Common myeloid progenitor, CD34-positive (primary cell): ENCODE data around the gene DISP3.

Source experiments
- CTCF ChIA-PET: fragments of 350-600 bp; sonication (Branson Sonifier 250); formaldehyde crosslinking; loops from one replicate; lab custom pipeline; 2021; ENCODE audit warnings: antibody characterized with exemption; lab: Charles Lee
- POLR2A ChIA-PET: fragments of 350-600 bp; sonication (Branson Sonifier 250); formaldehyde crosslinking; loops from one replicate; lab custom pipeline; 2021; ENCODE audit warnings: antibody characterized with exemption; lab: Charles Lee
- DNase-seq, 3 donors: peaks; one replicate each; pipeline versions ENCODE4 v3.0.0 to v3.0.0-alpha.2; 2013
- H3K27ac ChIP-seq, 2 experiments: 1 replicate in 1 of 2; 2 replicates in 1 of 2; pipeline ENCODE4 v1.7.0; 2013; ENCODE audit warnings: inconsistent platforms in 2 of 2, low read length in 2 of 2, mild to moderate bottlenecking in 2 of 2, low read depth in 1 of 2, moderate library complexity in 1 of 2; ENCODE audit not compliant: severe bottlenecking in 2 of 2, insufficient read depth in 1 of 2, poor library complexity in 1 of 2
- H3K27me3 ChIP-seq, 5 experiments: replicated peaks in 2 of 5; 1 replicate in 3 of 5; 2 replicates in 2 of 5; pipeline versions ENCODE4 v1.6.1 to v1.7.0; 2013; ENCODE audit warnings: low read length in 4 of 5, mild to moderate bottlenecking in 2 of 5, moderate library complexity in 2 of 5, inconsistent platforms in 1 of 5; ENCODE audit not compliant: insufficient read depth in 5 of 5, control insufficient read depth in 4 of 5
- H3K36me3 ChIP-seq, 4 experiments: 1 replicate in 2 of 4; 2 replicates in 2 of 4; pipeline versions ENCODE4 v1.6.1 to v1.7.0; 2013; ENCODE audit warnings: low read length in 3 of 4, control low read depth in 1 of 4, mild to moderate bottlenecking in 1 of 4; ENCODE audit not compliant: control insufficient read depth in 4 of 4, insufficient read depth in 4 of 4
- H3K4me1 ChIP-seq, 4 experiments: 1 replicate in 3 of 4; 2 replicates in 1 of 4; pipeline versions ENCODE4 v1.6.1 to v1.7.1; 2013; ENCODE audit warnings: low read length in 3 of 4, mild to moderate bottlenecking in 3 of 4, control low read depth in 1 of 4, inconsistent platforms in 1 of 4, moderate library complexity in 1 of 4; ENCODE audit not compliant: control insufficient read depth in 4 of 4, insufficient read depth in 4 of 4; ENCODE audit errors: control extremely low read depth in 1 of 4
- H3K4me3 ChIP-seq, 7 experiments: 1 replicate in 4 of 7; 2 replicates in 3 of 7; pipeline versions ENCODE4 v1.5.1 to v1.7.0; 2013; ENCODE audit warnings: mild to moderate bottlenecking in 7 of 7, low read length in 6 of 7, moderate library complexity in 6 of 7, inconsistent platforms in 2 of 7, low read depth in 2 of 7, control low read depth in 1 of 7; ENCODE audit not compliant: insufficient read depth in 4 of 7, control insufficient read depth in 1 of 7; ENCODE audit errors: extremely low read depth in 1 of 7
- H3K9me3 ChIP-seq, 5 experiments: 1 replicate in 4 of 5; 2 replicates in 1 of 5; pipeline versions ENCODE4 v1.6.1 to v1.7.1; 2013; ENCODE audit warnings: low read length in 4 of 5, mild to moderate bottlenecking in 2 of 5, inconsistent platforms in 1 of 5, low read depth in 1 of 5, moderate library complexity in 1 of 5; ENCODE audit not compliant: control insufficient read depth in 4 of 5, insufficient read depth in 2 of 5; ENCODE audit errors: control extremely low read depth in 1 of 5
- WGBS: methylation state at CpG from one replicate; pipeline ENCODE4 v1.1.5; 2013; ENCODE audit not compliant: insufficient coverage; 5-methylcytosine and 5-hydroxymethylcytosine counted together

DISP3 gene

DNA sequence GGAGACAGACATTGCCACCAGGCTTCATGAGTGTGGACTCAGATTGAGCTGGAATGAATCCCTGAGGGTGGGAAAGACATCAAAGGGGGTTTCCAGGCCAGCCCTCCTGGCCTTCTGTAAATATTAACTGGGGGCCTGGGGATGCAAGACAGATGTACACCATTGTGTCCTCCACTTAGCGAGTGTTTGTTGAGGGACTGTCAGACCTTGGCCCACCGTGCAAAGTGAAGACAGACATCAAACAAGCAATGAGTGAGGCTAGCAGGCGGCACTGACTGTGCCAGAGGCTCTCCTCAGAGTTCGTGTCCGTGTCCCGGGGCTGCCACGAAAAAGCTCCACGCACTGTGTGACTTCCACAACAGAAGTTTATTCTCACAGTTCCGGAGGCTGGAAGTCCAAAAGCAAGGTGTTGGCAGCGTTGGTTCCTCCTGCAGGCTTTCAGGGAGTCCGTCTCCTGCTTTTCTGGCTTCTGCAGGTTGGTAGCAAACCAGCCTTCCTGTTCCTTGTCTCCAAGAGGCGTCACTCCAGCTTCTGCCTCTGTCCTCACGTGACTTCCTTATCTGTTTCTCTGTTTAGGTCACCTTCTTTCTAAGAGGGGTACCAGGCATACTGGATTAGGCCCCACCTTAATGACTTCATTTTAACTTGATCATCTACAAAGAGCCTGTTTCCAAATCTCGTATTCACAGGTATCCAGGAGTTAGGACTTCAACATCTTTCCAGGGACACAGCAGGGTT is 59.1 kb downstream of the DISP3 start:
- Histone ChIP-seq H3K4me3 (no peak overlapping the region), H3K27me3 (peaks cover 0 to 20% (median 3%) of the 10 kb centered on the region in 5 experiments), H3K27ac (no peak overlapping the region), H3K4me1 (no peaks in the 10 kb centered on the region), H3K36me3 (no peaks in the 10 kb centered on the region), H3K9me3 (no peaks in the 10 kb centered on the region)
- WGBS, result 92% methylated on average over 14 of the region's 14 CpGs
- POLR2A ChIA-PET, result no interaction called here
- CTCF ChIA-PET, result no interaction called here
- no peak for DNase-seq

DNA sequence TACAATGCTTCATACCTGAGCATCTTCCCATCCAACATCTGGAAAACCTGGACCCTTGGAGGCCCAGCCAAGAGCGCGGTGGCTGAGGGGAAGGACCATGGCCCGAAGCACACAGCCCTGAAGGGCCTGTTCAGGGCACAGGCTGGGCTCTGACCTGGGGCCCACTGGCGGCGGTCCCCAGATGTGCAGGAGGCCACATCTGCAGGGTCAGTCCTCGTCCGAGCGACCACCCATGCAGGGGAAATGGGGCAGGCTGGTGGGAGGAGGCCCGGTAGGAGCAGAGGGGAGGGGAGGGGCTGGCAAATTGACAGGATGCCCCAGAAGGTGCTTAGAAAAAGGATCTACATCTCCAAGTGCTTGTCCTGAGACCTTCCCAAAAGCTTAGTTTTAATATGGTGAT is 59.9 kb downstream of the DISP3 start:
- ChIA-PET CTCF (no interaction called here), POLR2A (no interaction called here)
- no peaks in the 10 kb centered on the region for H3K9me3 ChIP-seq
- DNase-seq, result no peak
- no peak overlapping the region for H3K4me3 ChIP-seq
- WGBS, result 79% methylated on average over 9 of the region's 9 CpGs
- no peak overlapping the region for H3K27ac ChIP-seq
- peaks cover 0 to 20% (median 3%) of the 10 kb centered on the region in 5 experiments for H3K27me3 ChIP-seq
- H3K36me3 ChIP-seq, result no peaks in the 10 kb centered on the region
- H3K4me1 ChIP-seq, result no peaks in the 10 kb centered on the region

DNA sequence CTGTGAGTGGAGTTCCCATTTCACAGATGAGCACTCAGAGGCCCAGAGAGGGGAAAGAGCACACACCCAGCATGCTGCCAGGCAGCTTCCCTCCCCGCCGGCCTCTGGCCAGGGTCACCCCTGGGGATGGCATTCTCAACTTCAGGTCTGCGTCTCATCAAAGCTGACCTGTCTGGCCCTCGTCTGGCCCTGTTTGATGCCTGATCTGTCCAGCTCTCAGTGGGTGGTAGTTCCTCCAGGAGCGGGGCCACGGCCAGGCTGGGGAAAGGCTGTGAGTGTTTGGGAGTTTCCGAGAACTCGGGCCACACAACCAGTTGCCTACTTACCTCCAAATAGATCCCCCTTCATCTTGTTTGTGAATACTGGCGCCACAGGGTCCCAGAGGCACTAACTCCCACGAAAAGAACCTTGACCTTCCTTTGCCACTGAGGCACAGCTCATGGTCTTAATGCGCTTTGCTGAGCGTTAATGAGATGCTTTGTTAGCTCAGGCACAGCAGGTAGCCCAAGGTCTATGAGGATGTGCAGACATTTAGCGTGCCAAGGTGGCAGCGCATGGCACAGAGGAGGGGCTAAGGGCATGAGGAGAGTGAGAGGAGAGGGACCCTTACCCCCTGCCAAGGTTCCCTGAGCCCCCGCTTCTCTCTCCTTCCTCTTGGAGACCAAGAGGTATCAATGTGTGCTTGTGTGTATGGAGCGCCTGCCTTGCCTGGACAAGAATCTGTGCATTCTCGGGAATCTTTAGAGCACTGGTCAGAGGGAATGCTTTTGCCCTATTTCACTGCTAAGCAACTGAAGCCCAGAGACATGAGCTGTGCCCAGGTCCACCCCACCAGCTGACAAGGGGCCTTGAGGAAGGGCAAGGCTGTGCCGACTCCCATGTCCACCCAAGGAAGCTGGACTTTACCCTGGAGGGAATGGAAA is 61.2 kb downstream of the DISP3 start:
- CTCF ChIA-PET, result no interaction called here
- 76% methylated on average over 12 of the region's 18 CpGs for WGBS

DNA sequence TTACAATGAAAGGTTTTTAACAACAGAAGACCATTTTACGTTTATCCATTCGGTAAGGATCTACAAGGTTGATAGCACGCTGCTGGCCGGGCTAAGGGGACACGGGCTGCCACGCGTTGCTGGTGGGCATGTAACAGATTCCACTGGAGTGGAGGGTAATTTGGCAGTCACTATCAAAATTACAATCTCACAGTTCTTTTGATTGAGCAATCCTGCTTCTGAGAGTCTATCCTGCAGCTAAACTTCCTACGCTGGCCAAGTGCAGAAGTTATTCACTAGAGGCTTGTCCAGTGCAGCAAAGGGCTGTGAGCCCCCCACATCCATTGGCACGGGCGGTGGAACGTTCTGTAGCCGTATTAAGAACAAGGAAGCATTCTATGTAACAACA is 61.8 kb downstream of the DISP3 start:
- H3K4me3 ChIP-seq, result no peak overlapping the region
- H3K27ac ChIP-seq, result no peak overlapping the region
- WGBS, result 97% methylated on average over 8 of the region's 12 CpGs
- DNase-seq, result no peak
- H3K4me1 ChIP-seq, result no peaks in the 10 kb centered on the region
- CTCF ChIA-PET, result no interaction called here
- no peaks in the 10 kb centered on the region for H3K9me3 ChIP-seq
- no peaks in the 10 kb centered on the region for H3K36me3 ChIP-seq
- POLR2A ChIA-PET, result no interaction called here
- peaks cover 0 to 23% (median 5%) of the 10 kb centered on the region in 5 experiments for H3K27me3 ChIP-seq

More for the DNA sequence above, 61.2 kb downstream of the DISP3 start:
- H3K27ac ChIP-seq, result no peak overlapping the region
- no peak for DNase-seq
- no peaks in the 10 kb centered on the region for H3K9me3 ChIP-seq
- POLR2A ChIA-PET, result no interaction called here
- no peaks in the 10 kb centered on the region for H3K36me3 ChIP-seq
- no peak overlapping the region for H3K4me3 ChIP-seq
- peaks cover 0 to 22% (median 3%) of the 10 kb centered on the region in 5 experiments for H3K27me3 ChIP-seq
- H3K4me1 ChIP-seq, result no peaks in the 10 kb centered on the region

DNA sequence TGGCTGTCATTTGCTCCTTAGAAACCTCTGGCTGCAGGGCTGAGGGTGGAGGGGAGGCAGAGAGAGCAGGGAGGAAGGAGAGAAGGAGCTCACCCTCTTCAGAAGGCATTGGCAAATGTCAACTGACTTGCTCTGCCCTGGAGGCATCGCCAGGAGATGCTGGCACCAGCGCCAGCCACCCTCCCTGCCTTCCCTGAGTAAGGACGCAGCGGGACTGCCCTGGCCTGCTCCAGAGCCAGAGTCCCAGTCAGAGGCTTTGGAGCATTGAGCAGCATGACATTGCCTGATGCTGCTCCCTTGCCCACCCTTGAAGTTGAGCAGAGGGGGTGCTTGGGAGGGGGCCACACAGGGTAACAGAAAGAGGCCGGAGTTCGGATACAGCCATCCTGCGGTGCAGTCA is 62.3 kb downstream of the DISP3 start:
- H3K9me3 ChIP-seq, result no peaks in the 10 kb centered on the region
- no peaks in the 10 kb centered on the region for H3K4me1 ChIP-seq
- ChIA-PET CTCF (no interaction called here), POLR2A (no interaction called here)
- H3K27ac ChIP-seq, result no peak overlapping the region
- no peak overlapping the region for H3K4me3 ChIP-seq
- no peak for DNase-seq
- no peaks in the 10 kb centered on the region for H3K36me3 ChIP-seq
- 96% methylated on average over 7 of the region's 7 CpGs for WGBS
- peaks cover 0 to 23% (median 5%) of the 10 kb centered on the region in 5 experiments for H3K27me3 ChIP-seq

DNA sequence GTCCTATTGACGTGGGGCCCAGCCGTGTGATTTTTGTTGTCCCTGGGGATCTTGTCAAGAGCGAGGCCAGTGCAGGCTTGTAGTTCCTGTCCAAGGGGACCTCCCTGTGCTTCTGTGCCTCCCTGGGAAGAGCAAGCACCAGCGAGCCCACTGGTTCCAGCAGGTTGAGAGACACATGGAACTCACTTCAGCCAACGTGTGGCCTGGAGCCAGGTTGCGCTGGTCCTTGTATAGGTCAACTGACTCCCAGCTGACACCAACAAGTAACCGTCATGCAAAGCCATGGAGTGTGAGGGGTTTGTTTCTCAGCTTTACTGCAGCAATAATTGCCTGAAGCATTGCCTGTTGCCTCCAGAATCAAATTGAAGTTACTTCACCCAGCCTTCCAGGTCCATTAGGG is 63.0 kb downstream of the DISP3 start:
- ChIA-PET POLR2A (no interaction called here), CTCF (no interaction called here)
- no peaks in the 10 kb centered on the region for H3K9me3 ChIP-seq
- peaks cover 0 to 24% (median 5%) of the 10 kb centered on the region in 5 experiments for H3K27me3 ChIP-seq
- DNase-seq, result no peak
- no peak overlapping the region for H3K4me3 ChIP-seq
- WGBS, result 85% methylated on average over 7 of the region's 7 CpGs
- H3K4me1 ChIP-seq, result no peaks in the 10 kb centered on the region
- no peaks in the 10 kb centered on the region for H3K36me3 ChIP-seq
- H3K27ac ChIP-seq, result no peak overlapping the region

DNA sequence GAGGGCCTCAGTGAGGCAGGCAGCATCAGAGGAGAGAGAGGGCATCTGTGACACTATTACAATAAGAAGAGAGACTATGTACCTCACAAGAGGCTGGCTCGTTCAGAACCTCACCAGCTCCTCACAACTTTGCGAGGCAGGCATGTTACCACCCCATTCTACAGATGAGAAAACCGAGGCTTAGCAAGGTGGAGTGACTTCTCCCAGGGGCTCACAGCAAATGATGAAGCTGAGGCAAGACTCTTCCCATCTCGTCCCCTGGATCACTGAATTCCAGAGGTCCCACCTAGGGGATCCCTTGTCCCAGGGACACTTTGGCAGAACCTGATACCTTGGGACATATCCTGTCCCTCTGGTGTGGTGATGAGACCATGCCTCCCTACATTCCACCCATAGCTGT is 64.4 kb downstream of the DISP3 start:
- Histone ChIP-seq H3K27ac (no peak overlapping the region), H3K4me3 (no peak overlapping the region), H3K4me1 (no peaks in the 10 kb centered on the region), H3K9me3 (no peaks in the 10 kb centered on the region), H3K27me3 (peaks cover 0 to 21% (median 5%) of the 10 kb centered on the region in 5 experiments), H3K36me3 (no peaks in the 10 kb centered on the region)
- WGBS, result 94% methylated on average over 4 of the region's 4 CpGs
- ChIA-PET POLR2A (no interaction called here), CTCF (no interaction called here)
- DNase-seq, result no peak
